H9 (cell line): ENCODE results near the gene TTBK1. TPM values are rescaled to one million over a fixed set of nuclear protein-coding genes. Genes with fewer than 3 reads are reported as not detected.

Experiments
- DNase-seq: peaks from one replicate; pipeline ENCODE4 v3.0.0-alpha.2; 2017
- H2AFZ ChIP-seq: one replicate; pipeline ENCODE4 v1.6.1; 2013; ENCODE audit warnings: mild to moderate bottlenecking, low read length, control low read depth, moderate library complexity
- H2AK5ac ChIP-seq: 2 replicates; pipeline ENCODE4 v1.6.1; 2013; ENCODE audit warnings: low read length, control low read depth, mixed read lengths; ENCODE audit not compliant: insufficient read length
- H2BK120ac ChIP-seq: one replicate; pipeline ENCODE4 v1.6.1; 2013; ENCODE audit warnings: low read depth, mild to moderate bottlenecking, low read length, control low read depth, inconsistent platforms; ENCODE audit not compliant: poor library complexity, severe bottlenecking
- H2BK12ac ChIP-seq: 2 replicates; pipeline ENCODE4 v1.6.1; 2013; ENCODE audit warnings: low read length, control low read depth, mixed read lengths, low read depth; ENCODE audit not compliant: insufficient read length
- H2BK15ac ChIP-seq: 2 replicates; pipeline ENCODE4 v1.6.1; 2013; ENCODE audit warnings: low read depth, low read length, control low read depth
- H2BK20ac ChIP-seq: one replicate; pipeline ENCODE4 v1.6.1; 2013; ENCODE audit warnings: low read depth, mild to moderate bottlenecking, low read length, control low read depth, inconsistent platforms; ENCODE audit not compliant: poor library complexity, severe bottlenecking
- H2BK5ac ChIP-seq: 2 replicates; pipeline ENCODE4 v1.6.1; 2013; ENCODE audit warnings: low read length, control low read depth, mixed read lengths; ENCODE audit not compliant: insufficient read length
- H3K14ac ChIP-seq: 2 replicates; pipeline ENCODE4 v1.6.1; 2013; ENCODE audit warnings: low read length, control low read depth; ENCODE audit not compliant: insufficient read depth
- H3K18ac ChIP-seq: 2 replicates; pipeline ENCODE4 v1.6.1; 2013; ENCODE audit warnings: low read depth, mild to moderate bottlenecking, mixed read lengths, low read length, control low read depth; ENCODE audit not compliant: insufficient read length
- H3K23ac ChIP-seq: 2 replicates; pipeline ENCODE4 v1.6.1; 2013; ENCODE audit warnings: low read length, control low read depth, mixed read lengths, low read depth; ENCODE audit not compliant: insufficient read length
- H3K23me2 ChIP-seq: 2 replicates; pipeline ENCODE4 v1.6.1; 2013; ENCODE audit warnings: low read depth, mild to moderate bottlenecking, mixed read lengths, low read length, control low read depth; ENCODE audit not compliant: insufficient read length, poor library complexity, severe bottlenecking
- H3K27ac ChIP-seq: 2 replicates; pipeline ENCODE4 v1.5.1; 2013; ENCODE audit warnings: low read length, control low read depth, mixed read lengths, low read depth; ENCODE audit not compliant: insufficient read length
- H3K27me3 ChIP-seq: 2 replicates; pipeline ENCODE4 v1.6.1; 2013; ENCODE audit warnings: low read length, control low read depth, inconsistent platforms; ENCODE audit not compliant: insufficient read depth
- H3K4ac ChIP-seq: 2 replicates; pipeline ENCODE4 v1.6.1; 2013; ENCODE audit warnings: low read depth, mild to moderate bottlenecking, control low read depth, inconsistent platforms, low read length, moderate library complexity
- H3K4me1 ChIP-seq: 2 replicates; pipeline ENCODE4 v1.6.1; 2013; ENCODE audit warnings: low read length, control low read depth, inconsistent platforms; ENCODE audit not compliant: insufficient read depth
- H3K4me2 ChIP-seq: 2 replicates; pipeline ENCODE4 v1.6.1; 2013; ENCODE audit warnings: low read length, control low read depth, mixed read lengths; ENCODE audit not compliant: insufficient read length, insufficient read depth
- H3K56ac ChIP-seq: 2 replicates; pipeline ENCODE4 v1.6.1; 2013; ENCODE audit warnings: low read depth, mild to moderate bottlenecking, mixed read lengths, low read length, control low read depth; ENCODE audit not compliant: insufficient read length
- H3K79me1 ChIP-seq: 2 replicates; pipeline ENCODE4 v1.6.1; 2013; ENCODE audit warnings: low read depth, mild to moderate bottlenecking, moderate library complexity, low read length, control low read depth, inconsistent platforms; ENCODE audit not compliant: insufficient read depth, poor library complexity, severe bottlenecking
- H3K79me2 ChIP-seq: 2 replicates; pipeline ENCODE4 v1.6.1; 2013; ENCODE audit warnings: low read length, control low read depth, inconsistent platforms; ENCODE audit not compliant: insufficient read depth
- H3K9ac ChIP-seq: 2 replicates; pipeline ENCODE4 v1.6.1; 2013; ENCODE audit warnings: low read length, control low read depth, mixed read lengths; ENCODE audit not compliant: insufficient read length; ENCODE audit errors: extremely low read depth
- H3K9me3 ChIP-seq: one replicate; pipeline ENCODE4 v1.6.1; 2013; ENCODE audit warnings: low read depth, low read length, inconsistent platforms; ENCODE audit not compliant: control insufficient read depth
- H3T11ph ChIP-seq: one replicate; pipeline ENCODE4 v1.6.1; 2013; ENCODE audit warnings: mild to moderate bottlenecking, low read length, control low read depth, inconsistent platforms
- H4K20me1 ChIP-seq: one replicate; pipeline ENCODE4 v1.6.1; 2013; ENCODE audit not compliant: control insufficient read depth, insufficient read length, insufficient read depth
- H4K5ac ChIP-seq: 2 replicates; pipeline ENCODE4 v1.6.1; 2013; ENCODE audit warnings: low read depth, mild to moderate bottlenecking, mixed read lengths, low read length, control low read depth; ENCODE audit not compliant: insufficient read length
- H4K8ac ChIP-seq: replicated peaks from 2 replicates; pipeline ENCODE4 v1.6.1; 2013; ENCODE audit warnings: low read length, control low read depth, mixed read lengths, low read depth; ENCODE audit not compliant: insufficient read length
- H4K91ac ChIP-seq: 2 replicates; pipeline ENCODE4 v1.6.1; 2013; ENCODE audit warnings: low read depth, mild to moderate bottlenecking, moderate library complexity, mixed read lengths, low read length, control low read depth; ENCODE audit not compliant: insufficient read length
- H3K27ac Mint-ChIP-seq, 3 experiments: 2 replicates in 2 of 3; 3 replicates in 1 of 3; pipeline ENCODE4 v1.8.0; 2020 to 2021; ENCODE audit warnings: mixed read lengths in 3 of 3, mild to moderate bottlenecking in 1 of 3, moderate library complexity in 1 of 3
- H3K27me3 Mint-ChIP-seq: 2 replicates; pipeline ENCODE4 v1.8.0; 2021; ENCODE audit warnings: low read depth, mild to moderate bottlenecking, moderate library complexity, mixed read lengths
- H3K36me3 Mint-ChIP-seq, 3 experiments: 2 replicates in 2 of 3; 3 replicates in 1 of 3; pipeline ENCODE4 v1.8.0; 2020 to 2021; ENCODE audit warnings: low read depth in 3 of 3, mixed read lengths in 3 of 3; ENCODE audit not compliant: insufficient read depth in 1 of 3
- H3K4me1 Mint-ChIP-seq, 2 experiments: 2 replicates each; pipeline ENCODE4 v1.8.0; 2020; ENCODE audit warnings: mixed read lengths in 2 of 2
- H3K4me3 Mint-ChIP-seq, 2 experiments: 2 replicates in 1 of 2; 3 replicates in 1 of 2; pipeline ENCODE4 v1.8.0; 2020 to 2021; ENCODE audit warnings: mild to moderate bottlenecking in 2 of 2, mixed read lengths in 2 of 2, moderate library complexity in 1 of 2
- H3K9me3 Mint-ChIP-seq, 2 experiments: 2 replicates in 1 of 2; 3 replicates in 1 of 2; pipeline ENCODE4 v1.8.0; 2020; ENCODE audit warnings: mild to moderate bottlenecking in 2 of 2, mixed read lengths in 2 of 2, moderate library complexity in 1 of 2
- CTCF ChIP-seq: fragments of 200-600 bp; sonication (generic); conservative IDR thresholded peaks from 3 replicates; pipeline ENCODE4 v1.8.0; 2021; ENCODE audit warnings: antibody characterized with exemption, mild to moderate bottlenecking
- total RNA-seq: library from RNA; stranded (reverse); gene quantifications from 2 replicates; pipeline ENCODE4 v1.2.1, GENCODE V29; 2021

TTBK1 gene
- total RNA-seq, 1 experiment from 2014 or later = 1.6 TPM

- Histone ChIP-seq H2BK5ac (no peak overlapping the region), H3K27ac (no peak overlapping the region), H4K5ac (no peak overlapping the region), H3K27me3 (no peaks in the 10 kb centered on the region), H3K79me2 (no peaks in the 10 kb centered on the region; the same call in 1 of the 2 replicates), H3K23me2 (peaks cover 10% of the 10 kb centered on the region), H3K23ac (no peak overlapping the region), H4K8ac (no peak overlapping the region), H2BK12ac (no peak overlapping the region), H3T11ph (no peak overlapping the region), H3K4me2 (no peak overlapping the region), H4K20me1 (no peaks in the 10 kb centered on the region), H2AFZ (no peak overlapping the region), H3K56ac (no peak overlapping the region), H3K4me1 (no peaks in the 10 kb centered on the region; the same call in 1 of the 2 replicates), H2BK15ac (no peak overlapping the region), H3K9me3 (no peaks in the 10 kb centered on the region), H4K91ac (no peak overlapping the region), H3K9ac (no peak overlapping the region), H3K4ac (no peak overlapping the region), H3K79me1 (no peaks in the 10 kb centered on the region), H3K18ac (no peak overlapping the region), H2BK20ac (no peak overlapping the region), H3K14ac (no peak overlapping the region), H2AK5ac (no peak overlapping the region), H2BK120ac (no peak overlapping the region)
- H3K27ac Mint-ChIP-seq = no peak overlapping the region
- no peak for DNase-seq
- H3K27me3 Mint-ChIP-seq = peaks cover 6% of the 10 kb centered on the region
- no peaks in the 10 kb centered on the region for H3K9me3 Mint-ChIP-seq
- H3K4me1 Mint-ChIP-seq = peaks cover 14 to 26% of the 10 kb centered on the region in 2 experiments
- TF ChIP-seq CTCF = no peak
- H3K36me3 Mint-ChIP-seq = peaks cover 0 to 5% (median 0%) of the 10 kb centered on the region in 3 experiments; a peak in 4 of 7 replicates
- H3K4me3 Mint-ChIP-seq = no peak overlapping the region
Measured at GRCh38 chr6:43310624-43311023, 67.3 kb downstream of the TTBK1 start.
